H9 (cell line): ENCODE data around the gene CNR1. TPM values are rescaled to one million over a fixed set of nuclear protein-coding genes. Genes with fewer than 3 reads are reported as not detected.

Source experiments
- DNase-seq: peaks from one replicate; pipeline ENCODE4 v3.0.0-alpha.2; 2017
- H2AFZ ChIP-seq: one replicate; pipeline ENCODE4 v1.6.1; 2013; ENCODE audit warnings: mild to moderate bottlenecking, low read length, control low read depth, moderate library complexity
- H2AK5ac ChIP-seq: 2 replicates; pipeline ENCODE4 v1.6.1; 2013; ENCODE audit warnings: low read length, control low read depth, mixed read lengths; ENCODE audit not compliant: insufficient read length
- H2BK120ac ChIP-seq: one replicate; pipeline ENCODE4 v1.6.1; 2013; ENCODE audit warnings: low read depth, mild to moderate bottlenecking, low read length, control low read depth, inconsistent platforms; ENCODE audit not compliant: poor library complexity, severe bottlenecking
- H2BK12ac ChIP-seq: 2 replicates; pipeline ENCODE4 v1.6.1; 2013; ENCODE audit warnings: low read length, control low read depth, mixed read lengths, low read depth; ENCODE audit not compliant: insufficient read length
- H2BK15ac ChIP-seq: 2 replicates; pipeline ENCODE4 v1.6.1; 2013; ENCODE audit warnings: low read depth, low read length, control low read depth
- H2BK20ac ChIP-seq: one replicate; pipeline ENCODE4 v1.6.1; 2013; ENCODE audit warnings: low read depth, mild to moderate bottlenecking, low read length, control low read depth, inconsistent platforms; ENCODE audit not compliant: poor library complexity, severe bottlenecking
- H2BK5ac ChIP-seq: 2 replicates; pipeline ENCODE4 v1.6.1; 2013; ENCODE audit warnings: low read length, control low read depth, mixed read lengths; ENCODE audit not compliant: insufficient read length
- H3K14ac ChIP-seq: 2 replicates; pipeline ENCODE4 v1.6.1; 2013; ENCODE audit warnings: low read length, control low read depth; ENCODE audit not compliant: insufficient read depth
- H3K18ac ChIP-seq: 2 replicates; pipeline ENCODE4 v1.6.1; 2013; ENCODE audit warnings: low read depth, mild to moderate bottlenecking, mixed read lengths, low read length, control low read depth; ENCODE audit not compliant: insufficient read length
- H3K23ac ChIP-seq: 2 replicates; pipeline ENCODE4 v1.6.1; 2013; ENCODE audit warnings: low read length, control low read depth, mixed read lengths, low read depth; ENCODE audit not compliant: insufficient read length
- H3K23me2 ChIP-seq: 2 replicates; pipeline ENCODE4 v1.6.1; 2013; ENCODE audit warnings: low read depth, mild to moderate bottlenecking, mixed read lengths, low read length, control low read depth; ENCODE audit not compliant: insufficient read length, poor library complexity, severe bottlenecking
- H3K27ac ChIP-seq: 2 replicates; pipeline ENCODE4 v1.5.1; 2013; ENCODE audit warnings: low read length, control low read depth, mixed read lengths, low read depth; ENCODE audit not compliant: insufficient read length
- H3K27me3 ChIP-seq: 2 replicates; pipeline ENCODE4 v1.6.1; 2013; ENCODE audit warnings: low read length, control low read depth, inconsistent platforms; ENCODE audit not compliant: insufficient read depth
- H3K4ac ChIP-seq: 2 replicates; pipeline ENCODE4 v1.6.1; 2013; ENCODE audit warnings: low read depth, mild to moderate bottlenecking, control low read depth, inconsistent platforms, low read length, moderate library complexity
- H3K4me1 ChIP-seq: 2 replicates; pipeline ENCODE4 v1.6.1; 2013; ENCODE audit warnings: low read length, control low read depth, inconsistent platforms; ENCODE audit not compliant: insufficient read depth
- H3K4me2 ChIP-seq: 2 replicates; pipeline ENCODE4 v1.6.1; 2013; ENCODE audit warnings: low read length, control low read depth, mixed read lengths; ENCODE audit not compliant: insufficient read length, insufficient read depth
- H3K56ac ChIP-seq: 2 replicates; pipeline ENCODE4 v1.6.1; 2013; ENCODE audit warnings: low read depth, mild to moderate bottlenecking, mixed read lengths, low read length, control low read depth; ENCODE audit not compliant: insufficient read length
- H3K79me1 ChIP-seq: 2 replicates; pipeline ENCODE4 v1.6.1; 2013; ENCODE audit warnings: low read depth, mild to moderate bottlenecking, moderate library complexity, low read length, control low read depth, inconsistent platforms; ENCODE audit not compliant: insufficient read depth, poor library complexity, severe bottlenecking
- H3K79me2 ChIP-seq: 2 replicates; pipeline ENCODE4 v1.6.1; 2013; ENCODE audit warnings: low read length, control low read depth, inconsistent platforms; ENCODE audit not compliant: insufficient read depth
- H3K9ac ChIP-seq: 2 replicates; pipeline ENCODE4 v1.6.1; 2013; ENCODE audit warnings: low read length, control low read depth, mixed read lengths; ENCODE audit not compliant: insufficient read length; ENCODE audit errors: extremely low read depth
- H3K9me3 ChIP-seq: one replicate; pipeline ENCODE4 v1.6.1; 2013; ENCODE audit warnings: low read depth, low read length, inconsistent platforms; ENCODE audit not compliant: control insufficient read depth
- H3T11ph ChIP-seq: one replicate; pipeline ENCODE4 v1.6.1; 2013; ENCODE audit warnings: mild to moderate bottlenecking, low read length, control low read depth, inconsistent platforms
- H4K20me1 ChIP-seq: one replicate; pipeline ENCODE4 v1.6.1; 2013; ENCODE audit not compliant: control insufficient read depth, insufficient read length, insufficient read depth
- H4K5ac ChIP-seq: 2 replicates; pipeline ENCODE4 v1.6.1; 2013; ENCODE audit warnings: low read depth, mild to moderate bottlenecking, mixed read lengths, low read length, control low read depth; ENCODE audit not compliant: insufficient read length
- H4K8ac ChIP-seq: replicated peaks from 2 replicates; pipeline ENCODE4 v1.6.1; 2013; ENCODE audit warnings: low read length, control low read depth, mixed read lengths, low read depth; ENCODE audit not compliant: insufficient read length
- H4K91ac ChIP-seq: 2 replicates; pipeline ENCODE4 v1.6.1; 2013; ENCODE audit warnings: low read depth, mild to moderate bottlenecking, moderate library complexity, mixed read lengths, low read length, control low read depth; ENCODE audit not compliant: insufficient read length
- H3K27ac Mint-ChIP-seq, 3 experiments: 2 replicates in 2 of 3; 3 replicates in 1 of 3; pipeline ENCODE4 v1.8.0; 2020 to 2021; ENCODE audit warnings: mixed read lengths in 3 of 3, mild to moderate bottlenecking in 1 of 3, moderate library complexity in 1 of 3
- H3K27me3 Mint-ChIP-seq: 2 replicates; pipeline ENCODE4 v1.8.0; 2021; ENCODE audit warnings: low read depth, mild to moderate bottlenecking, moderate library complexity, mixed read lengths
- H3K36me3 Mint-ChIP-seq, 3 experiments: 2 replicates in 2 of 3; 3 replicates in 1 of 3; pipeline ENCODE4 v1.8.0; 2020 to 2021; ENCODE audit warnings: low read depth in 3 of 3, mixed read lengths in 3 of 3; ENCODE audit not compliant: insufficient read depth in 1 of 3
- H3K4me1 Mint-ChIP-seq, 2 experiments: 2 replicates each; pipeline ENCODE4 v1.8.0; 2020; ENCODE audit warnings: mixed read lengths in 2 of 2
- H3K4me3 Mint-ChIP-seq, 2 experiments: 2 replicates in 1 of 2; 3 replicates in 1 of 2; pipeline ENCODE4 v1.8.0; 2020 to 2021; ENCODE audit warnings: mild to moderate bottlenecking in 2 of 2, mixed read lengths in 2 of 2, moderate library complexity in 1 of 2
- H3K9me3 Mint-ChIP-seq, 2 experiments: 2 replicates in 1 of 2; 3 replicates in 1 of 2; pipeline ENCODE4 v1.8.0; 2020; ENCODE audit warnings: mild to moderate bottlenecking in 2 of 2, mixed read lengths in 2 of 2, moderate library complexity in 1 of 2
- CTCF ChIP-seq: fragments of 200-600 bp; sonication (generic); conservative IDR thresholded peaks from 3 replicates; pipeline ENCODE4 v1.8.0; 2021; ENCODE audit warnings: antibody characterized with exemption, mild to moderate bottlenecking
- WGBS: extraction: QIAGEN DNeasy Blood & Tissue Kit; methylation state at CpG from one replicate; pipeline ENCODE4 v1.1.7; 2013; ENCODE audit warnings: missing lambda C conversion rate, low lambda C conversion rate, mixed read lengths; ENCODE audit not compliant: insufficient read length; ENCODE audit errors: extremely low coverage; 5-methylcytosine and 5-hydroxymethylcytosine counted together
- total RNA-seq: library from RNA; stranded (reverse); gene quantifications from 2 replicates; pipeline ENCODE4 v1.2.1, GENCODE V29; 2021

CNR1 gene
- total RNA-seq, 1 experiment from 2014 or later = 0.72 TPM

- Histone ChIP-seq H2AK5ac (no peak overlapping the region), H3K79me1 (no peaks in the 10 kb centered on the region), H3K18ac (no peak overlapping the region), H3K79me2 (no peaks in the 10 kb centered on the region), H4K20me1 (no peaks in the 10 kb centered on the region), H2BK12ac (no peak overlapping the region), H2BK120ac (no peak overlapping the region), H3K4me2 (no peak overlapping the region), H3K9ac (no peak overlapping the region), H3K27ac (no peak overlapping the region), H3K9me3 (no peaks in the 10 kb centered on the region), H3T11ph (no peak overlapping the region), H3K4ac (no peak overlapping the region), H3K23ac (no peak overlapping the region), H3K27me3 (no peaks in the 10 kb centered on the region), H3K56ac (no peak overlapping the region), H4K91ac (no peak overlapping the region), H2BK15ac (no peak overlapping the region), H2BK20ac (no peak overlapping the region), H2AFZ (no peak overlapping the region), H3K4me1 (0 out of 2 replicates have a peak, but pooled peaks cover 2% of the 10 kb centered on the region), H4K8ac (no peak overlapping the region), H2BK5ac (no peak overlapping the region), H4K5ac (no peak overlapping the region), H3K23me2 (no peaks in the 10 kb centered on the region), H3K14ac (no peak overlapping the region)
- no CpG with 5 or more reads among the region's 14 CpGs for WGBS
- H3K9me3 Mint-ChIP-seq = 0 out of 5 replicates have a peak, but pooled peaks cover 0 to 2% of the 10 kb centered on the region in 2 experiments
- H3K36me3 Mint-ChIP-seq = peaks cover 0 to 5% (median 0%) of the 10 kb centered on the region in 3 experiments; a peak in 3 of 7 replicates
- H3K4me3 Mint-ChIP-seq = no peak overlapping the region
- DNase-seq = no peak
- no peak overlapping the region; a peak in 1 of 7 replicates for H3K27ac Mint-ChIP-seq
- peaks cover 25 to 30% of the 10 kb centered on the region in 2 experiments for H3K4me1 Mint-ChIP-seq
- no peak for TF ChIP-seq CTCF
- H3K27me3 Mint-ChIP-seq = peaks cover 40% of the 10 kb centered on the region
Measured at GRCh38 chr6:88143421-88144157, 22.6 kb downstream of the CNR1 start.
